ENCODE data around the gene ZNF516. TPM values are rescaled to one million over a fixed set of nuclear protein-coding genes. Genes with fewer than 3 reads are reported as not detected.
A peak's percentile ranks its signal among the peaks of the same experiment; 100 is the strongest.

The ZNF516 gene
- total and polyA plus RNA-seq, 7 donors, result 2.4 to 20.6 (median 9.6) TPM

DNA sequence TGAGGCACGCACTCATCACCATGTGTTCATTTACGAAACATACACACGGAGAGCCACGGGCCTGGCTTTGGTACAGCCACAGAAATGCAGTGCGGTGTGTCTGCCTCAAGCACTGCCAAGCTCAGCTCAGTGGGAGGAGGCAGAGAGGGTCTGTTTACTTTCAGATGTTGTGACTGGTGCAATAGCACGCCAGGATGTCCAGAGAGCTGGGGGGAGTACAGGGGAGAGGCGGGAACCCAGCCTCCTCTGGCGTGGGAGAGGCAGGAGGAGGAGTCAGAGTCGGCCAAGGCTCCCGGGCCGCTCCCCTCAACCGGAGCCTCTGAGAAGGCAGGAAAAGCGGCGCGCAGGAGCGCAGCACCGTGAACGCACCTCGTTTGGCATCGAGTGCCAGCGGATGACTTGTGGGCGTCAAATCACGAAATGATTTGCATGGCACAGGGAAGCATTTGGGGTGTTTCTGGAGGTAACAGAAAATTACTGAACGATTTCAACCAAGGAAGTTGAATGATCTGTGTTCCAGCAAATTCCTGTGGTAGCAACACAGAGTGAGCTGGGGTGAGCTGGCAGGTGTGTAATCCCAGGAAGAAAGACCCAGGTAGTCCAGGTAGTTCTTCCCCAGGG, 143.0 kb downstream of the ZNF516 start:
- ATAC-seq, result peak; percentile 41 to 69 (median 52)

DNA sequence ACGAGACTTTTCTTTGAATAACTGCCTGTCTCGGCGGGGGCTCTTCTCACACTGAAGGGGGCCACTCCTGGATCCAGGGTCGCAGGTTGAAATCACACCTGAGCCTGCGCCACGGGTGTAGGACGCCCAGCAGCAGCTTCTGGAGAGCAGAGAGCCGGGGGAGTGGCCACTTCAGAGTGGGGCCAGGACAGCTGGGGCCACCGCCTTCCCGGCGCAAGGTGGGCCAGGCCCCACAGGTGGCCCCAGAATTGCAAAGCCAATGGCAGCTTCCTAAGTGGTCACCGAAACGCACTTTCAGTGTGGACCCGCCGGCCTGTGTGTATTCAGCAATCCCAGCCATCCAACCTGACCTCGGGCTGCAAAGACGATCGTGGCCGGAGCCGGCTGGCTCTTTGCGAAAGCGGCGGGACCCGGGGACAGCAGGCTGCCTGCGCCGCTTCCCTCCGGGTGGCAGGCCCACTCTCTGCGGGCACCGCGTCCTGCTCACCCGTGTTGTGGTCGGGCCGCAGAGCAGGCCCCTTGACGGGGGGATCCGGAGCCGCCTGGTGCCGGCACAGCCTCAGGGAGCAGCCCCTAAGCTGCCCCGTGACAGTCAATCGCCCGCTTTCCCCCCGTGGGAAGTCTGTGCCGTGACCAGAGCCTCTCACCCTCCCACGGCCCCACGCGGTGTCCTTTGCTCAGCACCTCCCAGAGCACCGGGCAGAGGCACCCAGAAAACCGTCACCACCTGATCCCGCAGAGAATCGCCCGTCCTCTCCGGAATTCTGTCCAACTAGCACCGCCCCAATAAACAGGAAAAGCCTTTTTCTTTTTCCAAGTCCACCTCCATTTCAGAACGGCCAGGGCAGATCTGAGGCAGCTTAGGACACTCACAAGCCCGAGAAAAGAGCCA, 144.7 kb downstream of the ZNF516 start:
- H3K9me3 ChIP-seq, result no peaks in the 10 kb centered on the region
- 84 to 85% (median 85%) methylated on average over 54 of the region's 54 CpGs for WGBS, 3 donors
- no peaks in the 10 kb centered on the region for H3K27me3 ChIP-seq (ENCODE audit: insufficient read depth in 3 of 3, low read length in 2 of 3)
- ATAC-seq (no peak), DNase-seq (no peak)
- no peaks in the 10 kb centered on the region for H3K36me3 ChIP-seq (ENCODE audit: insufficient read depth in 1 of 2, low read depth in 1 of 2)
- intact Hi-C loops (cut with DNase I), result no loop called here
- no peak overlapping the region for H3K4me3 ChIP-seq
- TF ChIP-seq, protein P1, sequence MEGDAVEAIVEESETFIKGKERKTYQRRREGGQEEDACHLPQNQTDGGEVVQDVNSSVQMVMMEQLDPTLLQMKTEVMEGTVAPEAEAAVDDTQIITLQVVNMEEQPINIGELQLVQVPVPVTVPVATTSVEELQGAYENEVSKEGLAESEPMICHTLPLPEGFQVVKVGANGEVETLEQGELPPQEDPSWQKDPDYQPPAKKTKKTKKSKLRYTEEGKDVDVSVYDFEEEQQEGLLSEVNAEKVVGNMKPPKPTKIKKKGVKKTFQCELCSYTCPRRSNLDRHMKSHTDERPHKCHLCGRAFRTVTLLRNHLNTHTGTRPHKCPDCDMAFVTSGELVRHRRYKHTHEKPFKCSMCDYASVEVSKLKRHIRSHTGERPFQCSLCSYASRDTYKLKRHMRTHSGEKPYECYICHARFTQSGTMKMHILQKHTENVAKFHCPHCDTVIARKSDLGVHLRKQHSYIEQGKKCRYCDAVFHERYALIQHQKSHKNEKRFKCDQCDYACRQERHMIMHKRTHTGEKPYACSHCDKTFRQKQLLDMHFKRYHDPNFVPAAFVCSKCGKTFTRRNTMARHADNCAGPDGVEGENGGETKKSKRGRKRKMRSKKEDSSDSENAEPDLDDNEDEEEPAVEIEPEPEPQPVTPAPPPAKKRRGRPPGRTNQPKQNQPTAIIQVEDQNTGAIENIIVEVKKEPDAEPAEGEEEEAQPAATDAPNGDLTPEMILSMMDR (IDR thresholded peaks at IDR 0.05), result no peak
- H3K4me1 ChIP-seq, result no peaks in the 10 kb centered on the region
- no peak overlapping the region for H3K27ac ChIP-seq

More for the DNA sequence above, 143.0 kb downstream of the ZNF516 start:
- no peaks in the 10 kb centered on the region for H3K27me3 ChIP-seq (ENCODE audit: insufficient read depth in 3 of 3, low read length in 2 of 3)
- WGBS, 3 donors, result 45 to 49% (median 48%) methylated on average over 24 of the region's 24 CpGs
- no peak overlapping the region for H3K27ac ChIP-seq
- DNase-seq, result peak; percentile 54 to 71
- H3K9me3 ChIP-seq, result no peaks in the 10 kb centered on the region
- no peaks in the 10 kb centered on the region for H3K4me1 ChIP-seq
- intact Hi-C loops (cut with DNase I), result no loop called here
- H3K36me3 ChIP-seq (ENCODE audit: insufficient read depth in 1 of 2, low read depth in 1 of 2), result peaks cover 0 to 5% of the 10 kb centered on the region in 2 donors
- TF ChIP-seq, protein P1 (IDR thresholded peaks at IDR 0.05), result no peak
- H3K4me3 ChIP-seq, result no peak overlapping the region

DNA sequence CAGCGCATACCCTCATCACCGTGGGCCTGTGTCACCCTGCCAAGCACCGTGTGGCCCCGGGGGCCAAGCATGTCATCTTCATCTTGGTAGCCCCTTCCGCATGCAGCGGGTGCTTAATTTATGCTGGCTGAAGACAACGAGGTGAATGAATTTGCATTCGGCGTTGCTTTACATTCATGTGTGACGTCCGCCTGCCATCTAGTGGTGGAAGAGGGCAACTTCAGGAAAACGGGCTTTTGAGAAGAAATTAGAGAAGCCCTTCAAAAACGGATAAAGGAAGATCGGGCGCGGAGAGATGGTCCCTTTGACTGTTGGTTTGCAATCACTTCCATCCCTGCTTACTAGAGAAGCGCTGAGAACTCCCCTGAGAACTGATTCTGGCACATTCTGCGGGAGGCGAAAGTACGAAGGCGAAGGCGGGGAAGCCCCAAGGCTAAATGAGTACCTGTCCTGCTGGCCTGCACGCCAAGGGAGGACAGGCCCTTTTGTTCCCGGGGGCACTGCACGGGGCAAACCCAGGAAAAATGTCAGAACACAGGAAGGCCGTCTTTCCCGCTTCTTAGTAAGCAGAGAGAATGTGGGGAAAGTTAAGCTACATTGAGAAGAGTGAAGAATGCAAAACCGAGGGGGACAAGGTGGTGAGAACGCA, 145.9 kb downstream of the ZNF516 start:
- Histone ChIP-seq H3K27me3 (ENCODE audit: insufficient read depth in 3 of 3, low read length in 2 of 3) (no peaks in the 10 kb centered on the region), H3K9me3 (no peaks in the 10 kb centered on the region), H3K36me3 (ENCODE audit: insufficient read depth in 1 of 2, low read depth in 1 of 2) (no peaks in the 10 kb centered on the region), H3K4me3 (peak overlapping the region; percentile 29), H3K4me1 (no peaks in the 10 kb centered on the region), H3K27ac (no peak overlapping the region)
- TF ChIP-seq, protein P1 (IDR thresholded peaks at IDR 0.05), result peak; percentile 86
- 29 to 33% (median 33%) methylated on average over 29 of the region's 29 CpGs for WGBS, 3 donors
- peak in 3 of 4 donors; percentile 41 to 78 (median 56) for ATAC-seq
- intact Hi-C loops (cut with DNase I), result loop anchor here in 1 of 2 donors (10.0 kb wide), 1 partner anchor 1694 kb away; no protein-coding TSS in a partner anchor
- DNase-seq, result peak; percentile 50 to 70

DNA sequence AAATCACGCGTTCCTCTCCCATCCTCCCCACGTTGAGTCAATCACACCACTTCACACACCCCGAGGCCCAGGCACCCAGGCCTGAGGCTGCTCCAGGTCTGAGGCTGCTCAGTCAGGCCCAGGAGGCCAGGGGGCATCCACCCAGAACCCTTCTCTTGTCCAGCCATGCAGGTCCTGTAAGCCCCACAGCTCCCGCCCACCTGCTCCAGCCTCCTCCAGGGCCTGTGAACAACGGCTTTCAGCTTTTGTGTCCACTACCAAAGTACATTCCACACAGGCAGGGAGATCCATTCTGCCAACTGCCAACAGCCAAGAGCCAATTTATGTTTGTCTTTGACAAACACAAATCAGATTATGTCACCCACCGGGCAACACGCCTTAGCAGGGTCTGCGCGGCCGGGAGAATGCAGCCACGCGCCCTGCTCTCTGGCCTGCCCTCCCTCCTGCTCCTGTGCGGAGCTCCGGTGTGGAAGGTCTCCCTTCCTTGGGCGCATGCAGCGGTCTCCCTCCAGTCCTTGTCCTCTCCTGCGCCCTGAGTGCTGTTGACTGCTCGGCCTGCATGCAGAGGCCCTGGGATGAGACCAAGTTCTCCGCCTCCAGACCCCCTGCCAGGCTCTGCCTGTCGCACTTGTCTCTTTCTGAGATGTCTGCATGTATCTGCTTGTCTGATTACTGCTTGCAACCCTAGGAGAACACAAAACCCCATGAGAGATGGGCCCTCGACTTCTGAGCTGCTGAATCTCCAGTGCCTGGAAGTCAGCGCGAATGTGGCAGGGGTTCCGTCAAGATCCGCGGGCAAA, 146.6 kb downstream of the ZNF516 start:
- H3K27ac ChIP-seq, result no peak overlapping the region
- 66 to 78% (median 66%) methylated on average over 27 of the region's 27 CpGs for WGBS, 3 donors
- DNase-seq (no peak), ATAC-seq (peak in 2 of 4 donors; percentile 6 to 11)
- H3K36me3 ChIP-seq (ENCODE audit: insufficient read depth in 1 of 2, low read depth in 1 of 2), result no peaks in the 10 kb centered on the region
- no peaks in the 10 kb centered on the region for H3K4me1 ChIP-seq
- no peaks in the 10 kb centered on the region for H3K9me3 ChIP-seq
- H3K27me3 ChIP-seq (ENCODE audit: insufficient read depth in 3 of 3, low read length in 2 of 3), result no peaks in the 10 kb centered on the region
- TF ChIP-seq, protein P1 (IDR thresholded peaks at IDR 0.05), result no peak
- H3K4me3 ChIP-seq, result peak overlapping the region; percentile 29
- intact Hi-C loops (cut with DNase I), result loop anchor here in 1 of 2 donors (10.0 kb wide), 1 partner anchor 1694 kb away; no protein-coding TSS in a partner anchor

Data from psoas muscle (tissue), 8 donors.